Body of pancreas (tissue), 4 donors: ENCODE results near the gene ECHS1. TPM values are rescaled to one million over a fixed set of nuclear protein-coding genes. Genes with fewer than 3 reads are reported as not detected.
"Not testable (repeated sequence)": the region's sequence is repeated elsewhere in the genome, so short reads cannot be mapped to it uniquely, and the experiment has no call there.

Experiments used
- ATAC-seq: fragments of 150-250 bp; one replicate; pipeline ENCODE4 v1.9.1; 2016
- DNase-seq, 4 donors: peaks; one replicate each; pipeline ENCODE4 v3.0.0-alpha.2; 2019
- H3K27ac ChIP-seq, 4 donors: fragments of 200-600 bp; sonication (generic); 1 replicate in 3 of 4; 2 replicates in 1 of 4; pipeline versions ENCODE4 v1.5.1 to v1.6.1; 2016 to 2019; ENCODE audit warnings: mild to moderate bottlenecking in 1 of 4, mixed read lengths in 1 of 4, moderate library complexity in 1 of 4
- H3K27me3 ChIP-seq, 2 donors: fragments of 200-600 bp; sonication (generic); one replicate each; pipeline ENCODE4 v1.6.0; 2016; ENCODE audit warnings: mild to moderate bottlenecking in 1 of 2
- H3K36me3 ChIP-seq, 2 donors: fragments of 200-600 bp; sonication (generic); replicated peaks in 1 of 2; 2 replicates each; pipeline ENCODE4 v1.5.1; 2016; ENCODE audit warnings: low read depth in 2 of 2; ENCODE audit not compliant: insufficient read depth in 1 of 2
- H3K4me1 ChIP-seq: fragments of 200-600 bp; sonication (generic); one replicate; pipeline ENCODE4 v1.6.0; 2016
- H3K4me3 ChIP-seq, 2 donors: fragments of 200-600 bp; sonication (generic); 1 replicate in 1 of 2; 2 replicates in 1 of 2; pipeline ENCODE4 v1.5.1; 2016 to 2019
- H3K9me3 ChIP-seq, 3 donors: fragments of 200-600 bp; sonication (generic); 1 replicate in 2 of 3; 2 replicates in 1 of 3; pipeline ENCODE4 v1.5.1; 2016
- POLR2A ChIP-seq, 3 donors: fragments of 450-650 bp; IDR thresholded peaks; one replicate each; pipeline ENCODE4 v1.6.1; 2016; ENCODE audit warnings: antibody characterized with exemption in 3 of 3, mild to moderate bottlenecking in 2 of 3
- WGBS, 2 donors: methylation state at CpG; one replicate each; pipeline ENCODE4 v1.1.5; 2017; 5-methylcytosine and 5-hydroxymethylcytosine counted together
- intact Hi-C: fragments of 100-400 bp; cut with DNase I; formaldehyde crosslinking; loops from one replicate; pipeline ENCODE4 v1.15.1; 2023
- total RNA-seq, 2 donors: library from RNA; depleted of rRNA; stranded (reverse); fragments of >200 nt; gene quantifications; one replicate each; pipeline ENCODE4 v1.1.0, GENCODE V29; 2016
- TF ChIP-seq, protein P1 (sequence below), 7 experiments: fragments of 450-650 bp in 4 of 7; fragments of 200-600 bp in 3 of 7; sonication (generic) in 3 of 7; IDR thresholded peaks; one replicate each; pipeline ENCODE4 v1.5.1; 2016 to 2019; ENCODE audit warnings: antibody characterized with exemption in 7 of 7

The ECHS1 gene
- total RNA-seq, 2 donors from 2014 or later: 44.4 to 71.9 TPM

DNA sequence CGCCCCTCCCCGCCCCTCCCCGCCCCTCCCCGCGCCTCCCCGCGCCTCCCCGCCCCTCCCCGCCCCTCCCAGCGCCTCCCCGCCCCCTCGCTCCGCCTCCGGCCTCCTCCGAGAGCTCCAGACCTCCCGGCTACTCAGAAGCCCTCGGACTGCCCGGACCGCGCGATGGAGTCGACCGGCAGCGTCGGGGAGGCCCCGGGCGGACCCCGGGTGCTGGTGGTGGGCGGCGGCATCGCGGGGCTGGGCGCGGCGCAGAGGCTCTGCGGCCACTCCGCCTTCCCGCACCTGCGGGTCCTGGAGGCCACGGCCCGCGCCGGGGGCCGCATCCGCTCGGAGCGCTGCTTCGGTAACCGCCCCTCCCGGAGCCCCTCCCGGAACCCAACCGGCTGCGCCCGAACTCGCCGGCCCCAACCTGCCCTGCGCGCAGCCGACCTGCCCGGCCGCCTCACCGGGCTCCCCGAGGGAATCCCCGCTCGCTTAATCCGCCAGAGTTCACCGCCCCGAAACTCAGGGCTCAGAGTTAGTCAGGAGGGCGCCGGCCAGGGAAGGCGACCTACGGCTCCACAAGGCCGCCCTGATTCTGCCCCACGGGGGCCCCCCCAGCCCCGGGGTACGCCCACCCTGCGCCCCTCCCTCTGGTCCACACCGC is 6.1 kb upstream of the ECHS1 start, which contains the start of gene PAOX:
Gene PAOX, plus strand, starts transcription at position 111 of the 649 bp plus-strand sequence. Its CDS starts 55 bp downstream, at position 166.
- Histone ChIP-seq H3K9me3 (no peaks in the 10 kb centered on the region), H3K27me3 (no peaks in the 10 kb centered on the region), H3K4me1 (peaks cover 21% of the 10 kb centered on the region), H3K27ac (peak within 1 kb of the TSS; percentile 71 to 82 (median 76)), H3K36me3 (no peaks in the 10 kb centered on the region), H3K4me3 (peak within 1 kb of the TSS; percentile 60 to 70)
- TF ChIP-seq POLR2A (IDR thresholded peaks at IDR 0.05): peak in 1 of 3 donors; percentile 34
- TF ChIP-seq, protein P1, sequence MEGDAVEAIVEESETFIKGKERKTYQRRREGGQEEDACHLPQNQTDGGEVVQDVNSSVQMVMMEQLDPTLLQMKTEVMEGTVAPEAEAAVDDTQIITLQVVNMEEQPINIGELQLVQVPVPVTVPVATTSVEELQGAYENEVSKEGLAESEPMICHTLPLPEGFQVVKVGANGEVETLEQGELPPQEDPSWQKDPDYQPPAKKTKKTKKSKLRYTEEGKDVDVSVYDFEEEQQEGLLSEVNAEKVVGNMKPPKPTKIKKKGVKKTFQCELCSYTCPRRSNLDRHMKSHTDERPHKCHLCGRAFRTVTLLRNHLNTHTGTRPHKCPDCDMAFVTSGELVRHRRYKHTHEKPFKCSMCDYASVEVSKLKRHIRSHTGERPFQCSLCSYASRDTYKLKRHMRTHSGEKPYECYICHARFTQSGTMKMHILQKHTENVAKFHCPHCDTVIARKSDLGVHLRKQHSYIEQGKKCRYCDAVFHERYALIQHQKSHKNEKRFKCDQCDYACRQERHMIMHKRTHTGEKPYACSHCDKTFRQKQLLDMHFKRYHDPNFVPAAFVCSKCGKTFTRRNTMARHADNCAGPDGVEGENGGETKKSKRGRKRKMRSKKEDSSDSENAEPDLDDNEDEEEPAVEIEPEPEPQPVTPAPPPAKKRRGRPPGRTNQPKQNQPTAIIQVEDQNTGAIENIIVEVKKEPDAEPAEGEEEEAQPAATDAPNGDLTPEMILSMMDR (IDR thresholded peaks at IDR 0.05): no peak
- DNase-seq (peak; percentile 72 to 81 (median 72)), ATAC-seq (peak; percentile 67)
- WGBS, 2 donors: 0 to 2% methylated on average over 1 to 40 of the region's 78 CpGs
- intact Hi-C loops: no loop called here

DNA sequence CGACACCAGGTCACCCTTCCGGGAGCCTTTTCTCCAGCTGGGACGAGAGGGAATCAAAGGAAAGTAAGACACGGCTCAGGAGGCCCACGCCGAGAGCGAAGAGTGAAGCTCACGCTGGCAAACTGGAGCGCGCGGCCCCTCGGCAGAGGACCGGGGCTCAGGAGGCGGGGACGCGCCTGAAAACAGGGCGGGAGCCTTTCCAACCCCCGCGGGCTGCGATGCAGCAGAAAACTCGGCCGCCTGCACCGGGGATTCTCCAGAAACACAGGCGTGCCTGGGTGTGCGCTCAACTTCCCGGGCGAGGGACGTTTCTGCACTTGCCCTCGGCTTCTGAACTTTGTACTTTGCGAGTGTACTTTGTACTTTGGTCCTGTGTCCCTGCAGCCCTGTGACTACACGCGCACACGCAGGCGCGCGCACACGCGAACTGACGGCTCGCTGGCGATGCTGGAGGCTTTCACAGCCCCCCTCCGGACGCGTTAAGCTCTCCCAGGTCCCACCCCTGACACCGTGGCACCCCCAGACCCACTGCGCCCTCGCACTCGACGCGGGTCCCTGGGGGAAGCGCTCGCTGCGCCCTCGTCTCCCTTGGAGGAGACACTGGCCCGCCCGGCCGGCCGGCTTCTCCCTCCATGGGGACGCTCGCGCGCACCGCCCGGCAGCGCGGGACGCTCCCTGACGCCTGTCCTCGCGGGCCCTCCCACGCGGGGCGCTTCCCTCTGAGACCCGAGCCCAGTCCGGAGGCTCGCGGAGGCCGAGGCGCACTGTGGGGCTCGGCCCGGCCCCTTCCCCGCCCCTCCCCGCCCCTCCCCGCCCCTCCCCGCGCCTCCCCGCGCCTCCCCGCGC is 5.3 kb upstream of the ECHS1 start:
- Histone ChIP-seq H3K27ac (peak overlapping the region; percentile 65 to 82 (median 76)), H3K9me3 (no peaks in the 10 kb centered on the region), H3K27me3 (no peaks in the 10 kb centered on the region), H3K4me1 (peaks cover 26% of the 10 kb centered on the region), H3K36me3 (no peaks in the 10 kb centered on the region), H3K4me3 (peak overlapping the region; percentile 26 to 59)
- intact Hi-C loops: no loop called here
- DNase-seq (peak; percentile 59 to 66 (median 62)), ATAC-seq (peak; percentile 75)
- TF ChIP-seq POLR2A (IDR thresholded peaks at IDR 0.05): peak in 2 of 3 donors; percentile 30 to 49
- TF ChIP-seq, protein P1 (IDR thresholded peaks at IDR 0.05): no peak
- 0% methylated on average over 31 to 79 of the region's 90 CpGs for WGBS, 2 donors

GRCh38 chr10:133377818-133378250 is 4.7 kb upstream of the ECHS1 start:
- H3K4me1 ChIP-seq: peaks cover 26% of the 10 kb centered on the region
- H3K9me3 ChIP-seq: no peaks in the 10 kb centered on the region
- TF ChIP-seq, protein P1 (IDR thresholded peaks at IDR 0.05): no peak
- TF ChIP-seq POLR2A (IDR thresholded peaks at IDR 0.05): no peak
- no peaks in the 10 kb centered on the region for H3K36me3 ChIP-seq
- peak overlapping the region in 1 of 2 donors; percentile 59 for H3K4me3 ChIP-seq
- ATAC-seq (peak; percentile 1), DNase-seq (no peak)
- H3K27ac ChIP-seq: peak overlapping the region in 3 of 4 donors; percentile 65 to 82 (median 78)
- H3K27me3 ChIP-seq: no peaks in the 10 kb centered on the region
- WGBS, 2 donors: 17 to 80% methylated on average over 1 to 16 of the region's 20 CpGs
- intact Hi-C loops: no loop called here

DNA sequence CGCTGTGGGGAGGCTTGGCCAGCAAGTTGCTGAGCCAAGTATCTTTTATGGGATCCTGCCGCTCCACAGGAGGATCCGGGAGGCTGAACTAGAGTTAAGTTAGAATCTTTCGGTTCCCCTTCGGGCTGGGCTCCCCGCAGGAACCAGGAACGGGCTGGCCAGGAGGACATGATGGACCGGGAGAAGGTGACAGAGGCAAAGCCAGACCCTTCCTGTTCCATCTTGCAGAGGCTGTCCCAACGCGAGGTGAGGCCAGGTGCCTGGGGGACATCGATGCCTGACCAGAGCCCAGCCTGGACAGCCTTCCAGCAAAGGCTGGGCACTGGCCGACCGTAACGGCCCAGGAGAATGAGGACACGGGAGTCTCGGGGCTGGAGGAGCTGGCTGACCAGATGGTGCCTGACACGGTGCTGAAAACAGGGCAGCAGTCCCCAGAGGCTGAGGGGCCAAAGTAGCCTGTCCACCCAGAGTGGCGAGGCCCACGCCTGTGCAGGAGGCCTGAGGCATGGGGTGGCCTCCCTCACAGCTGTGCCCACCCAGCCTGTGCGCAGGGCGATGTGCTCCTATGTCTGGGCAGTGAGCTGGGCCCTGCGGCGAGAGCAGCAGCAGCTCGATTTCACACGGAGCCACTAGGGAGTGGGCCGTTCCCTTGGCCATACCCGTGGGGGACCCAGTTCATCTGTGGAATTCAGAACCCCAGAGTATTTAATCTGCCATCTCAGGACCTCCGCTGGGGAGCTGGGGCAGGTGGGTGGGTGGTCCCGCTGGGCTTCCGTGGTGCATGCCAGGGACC is 4.1 kb upstream of the ECHS1 start:
- H3K27ac ChIP-seq: no peak overlapping the region

DNA sequence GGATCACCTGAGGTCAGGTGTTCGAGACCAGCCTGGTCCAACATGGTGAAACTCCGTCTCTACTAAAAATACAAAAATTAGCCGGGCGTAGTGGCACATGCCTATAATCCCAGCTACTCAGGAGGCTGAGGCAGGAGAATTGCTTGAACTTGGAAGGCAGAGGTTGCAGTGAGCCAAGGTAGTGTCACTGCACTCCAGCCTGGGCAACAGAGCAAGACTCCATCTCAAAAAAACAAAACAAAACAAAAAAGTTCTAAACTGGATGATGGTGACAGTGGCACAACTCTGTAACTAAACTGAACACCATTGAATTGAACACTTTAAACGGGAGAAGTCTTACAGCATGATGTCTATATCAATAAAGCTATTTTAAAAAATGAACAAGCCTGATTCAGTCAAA is 3.0 kb upstream of the ECHS1 start:
- ATAC-seq, H3K27ac ChIP-seq, H3K36me3 ChIP-seq, intact Hi-C loops, H3K27me3 ChIP-seq, H3K4me3 ChIP-seq, H3K9me3 ChIP-seq, DNase-seq: not testable (repeated sequence)
- 86 to 87% methylated on average over 5 of the region's 5 CpGs for WGBS, 2 donors
- H3K4me1 ChIP-seq: peaks cover 39% of the 10 kb centered on the region

More for the DNA sequence above, 4.1 kb upstream of the ECHS1 start:
- Histone ChIP-seq H3K27me3 (no peaks in the 10 kb centered on the region), H3K4me1 (peaks cover 29% of the 10 kb centered on the region), H3K9me3 (no peaks in the 10 kb centered on the region), H3K4me3 (no peak overlapping the region), H3K36me3 (no peaks in the 10 kb centered on the region)
- intact Hi-C loops: no loop called here
- ATAC-seq (no peak), DNase-seq (no peak)
- no peak for TF ChIP-seq POLR2A (IDR thresholded peaks at IDR 0.05)
- TF ChIP-seq, protein P1 (IDR thresholded peaks at IDR 0.05): no peak
- 82 to 91% methylated on average over 4 to 29 of the region's 30 CpGs for WGBS, 2 donors
